WTC11 (cell line): ENCODE data around the gene MTMR10. TPM values are rescaled to one million over a fixed set of nuclear protein-coding genes. Genes with fewer than 3 reads are reported as not detected.

Experiments used
- ATAC-seq: fragments of 200-7000 bp; cut with Tn5 transposase; 2 replicates; pipeline ENCODE4 v1.10.0; 2021; ENCODE audit warnings: mild to moderate bottlenecking, moderate library complexity
- CTCF ChIA-PET: fragments of 300-600 bp; sonication (Branson Sonifier 250); formaldehyde crosslinking; loops from one replicate; lab custom pipeline; 2021; ENCODE audit warnings: antibody characterized with exemption; lab: Charles Lee
- POLR2A ChIA-PET: fragments of 350-600 bp; sonication (Branson Sonifier 250); formaldehyde crosslinking; loops from one replicate; lab custom pipeline; 2021; ENCODE audit warnings: antibody characterized with exemption; lab: Charles Lee
- DNase-seq: peaks from one replicate; pipeline ENCODE4 v3.0.0; 2021; ENCODE audit warnings: low spot score
- H3K27ac Mint-ChIP-seq: 2 replicates; pipeline ENCODE4 v1.8.0; 2021; ENCODE audit warnings: mixed read lengths
- H3K27me3 Mint-ChIP-seq: 2 replicates; pipeline ENCODE4 v1.8.0; 2021; ENCODE audit warnings: low read depth, mild to moderate bottlenecking, moderate library complexity, mixed read lengths
- H3K36me3 Mint-ChIP-seq: 2 replicates; pipeline ENCODE4 v1.8.0; 2021; ENCODE audit warnings: mixed read lengths
- H3K4me1 Mint-ChIP-seq: 2 replicates; pipeline ENCODE4 v1.8.0; 2022; ENCODE audit warnings: mixed read lengths
- H3K4me3 Mint-ChIP-seq: 2 replicates; pipeline ENCODE4 v1.8.0; 2021; ENCODE audit warnings: mild to moderate bottlenecking, moderate library complexity, mixed read lengths
- H3K9me3 Mint-ChIP-seq: 2 replicates; pipeline ENCODE4 v1.8.0; 2021; ENCODE audit warnings: mixed read lengths
- CTCF ChIP-seq: fragments of 200-600 bp; IDR thresholded peaks from 2 replicates; pipeline ENCODE4 v1.8.0; 2022; ENCODE audit warnings: antibody characterized with exemption
- E2F5 ChIP-seq: sonication (generic); formaldehyde crosslinking; IDR thresholded peaks from 2 replicates; pipeline ENCODE4 v1.8.1; 2022; ENCODE audit warnings: mild to moderate bottlenecking, moderate library complexity, missing genetic modification reagents
- FOXK1 ChIP-seq: sonication (generic); formaldehyde crosslinking; IDR thresholded peaks from 2 replicates; pipeline ENCODE4 v1.8.0; 2022; ENCODE audit warnings: mild to moderate bottlenecking, moderate library complexity, missing genetic modification reagents
- HMGA2 ChIP-seq: fragments of 250-450 bp; sonication (Bioruptor Pico); IDR thresholded peaks from 2 replicates; pipeline ENCODE4 v1.4.0; 2021; ENCODE audit warnings: mild to moderate bottlenecking, moderate library complexity
- IRF2 ChIP-seq: sonication (generic); formaldehyde crosslinking; IDR thresholded peaks from 2 replicates; pipeline ENCODE4 v1.8.0; 2022; ENCODE audit warnings: low read depth, missing genetic modification reagents, borderline replicate concordance
- NFYB ChIP-seq: sonication (generic); formaldehyde crosslinking; conservative IDR thresholded peaks from 2 replicates; pipeline ENCODE4 v1.8.0; 2022; ENCODE audit warnings: low read depth, missing genetic modification reagents
- NR3C1 ChIP-seq: sonication (generic); formaldehyde crosslinking; conservative IDR thresholded peaks from 2 replicates; pipeline ENCODE4 v1.8.1; 2023; ENCODE audit warnings: low read depth, mild to moderate bottlenecking, missing genetic modification reagents
- PRRX2 ChIP-seq: fragments of 250-450 bp; sonication (Bioruptor Pico); IDR thresholded peaks from 2 replicates; pipeline ENCODE4 v1.8.0; 2021; ENCODE audit warnings: mild to moderate bottlenecking
- SMAD4 ChIP-seq: sonication (generic); formaldehyde crosslinking; IDR thresholded peaks from 2 replicates; pipeline ENCODE4 v1.8.0; 2022; ENCODE audit warnings: mild to moderate bottlenecking, missing genetic modification reagents
- STAT6 ChIP-seq: sonication (generic); formaldehyde crosslinking; conservative IDR thresholded peaks from 2 replicates; pipeline ENCODE4 v1.8.1; 2023; ENCODE audit warnings: mild to moderate bottlenecking, low read depth, missing genetic modification reagents, moderate library complexity
- TP53 ChIP-seq: sonication (generic); formaldehyde crosslinking; IDR thresholded peaks from 2 replicates; pipeline ENCODE4 v1.8.1; 2023; ENCODE audit warnings: mild to moderate bottlenecking, missing genetic modification reagents
- ZNF232 ChIP-seq: sonication (generic); formaldehyde crosslinking; IDR thresholded peaks from 2 replicates; pipeline ENCODE4 v1.8.0; 2022; ENCODE audit warnings: mild to moderate bottlenecking, missing genetic modification reagents
- ZNF281 ChIP-seq: sonication (generic); formaldehyde crosslinking; IDR thresholded peaks from 2 replicates; pipeline ENCODE4 v1.8.0; 2023; ENCODE audit warnings: mild to moderate bottlenecking, missing genetic modification reagents
- ZNF317 ChIP-seq: sonication (generic); formaldehyde crosslinking; IDR thresholded peaks from 2 replicates; pipeline ENCODE4 v1.8.1; 2023; ENCODE audit warnings: low read depth, mild to moderate bottlenecking, moderate library complexity, missing genetic modification reagents, borderline replicate concordance
- ZNF423 ChIP-seq: fragments of 250-450 bp; sonication (Bioruptor Pico); IDR thresholded peaks from 2 replicates; pipeline ENCODE4 v2.1.2; 2022; ENCODE audit warnings: mild to moderate bottlenecking, moderate library complexity
- ZNF512 ChIP-seq: sonication (generic); formaldehyde crosslinking; IDR thresholded peaks from 2 replicates; pipeline ENCODE4 v1.8.1; 2022; ENCODE audit warnings: missing genetic modification reagents, borderline replicate concordance
- ZNF671 ChIP-seq: fragments of 250-450 bp; sonication (Bioruptor Pico); IDR thresholded peaks from 2 replicates; pipeline ENCODE4 v1.8.0; 2021; ENCODE audit warnings: mild to moderate bottlenecking
- total RNA-seq: library from RNA; stranded (reverse); gene quantifications from 3 replicates; pipeline ENCODE4 v1.2.3, GENCODE V29; 2021
- TF ChIP-seq, protein P1 (sequence below): sonication (generic); formaldehyde crosslinking; IDR thresholded peaks from 2 replicates; pipeline ENCODE4 v1.8.0; 2023; ENCODE audit warnings: missing genetic modification reagents, mild to moderate bottlenecking, borderline replicate concordance
- TF ChIP-seq, protein P2 (sequence below): sonication (generic); formaldehyde crosslinking; IDR thresholded peaks from 2 replicates; pipeline ENCODE4 v1.8.1; 2023; ENCODE audit warnings: mild to moderate bottlenecking, missing genetic modification reagents, borderline replicate concordance

Gene MTMR10
- total RNA-seq, 1 experiment from 2014 or later = 15.9 TPM

- DNase-seq = no peak
- ChIA-PET CTCF (interaction anchor here (0.7 kb wide), 2 partner anchors 165 to 365 kb away, joined by 3 read pairs; no protein-coding TSS in a partner anchor), POLR2A (interaction anchor here (0.6 kb wide), 1 partner anchor 9 kb away, joined by 3 read pairs; no protein-coding TSS in a partner anchor)
- Mint-ChIP-seq H3K36me3 (peaks cover 13% of the 10 kb centered on the region), H3K9me3 (no peaks in the 10 kb centered on the region), H3K27me3 (no peaks in the 10 kb centered on the region), H3K4me3 (no peak overlapping the region), H3K4me1 (peaks cover 12% of the 10 kb centered on the region), H3K27ac (no peak overlapping the region)
- no peak for ATAC-seq
- TF ChIP-seq SMAD4 (CRISPR knock-in tag) (no peak), FOXK1 (CRISPR knock-in tag) (no peak), STAT6 (no peak), TP53 (CRISPR knock-in tag) (no peak), NR3C1 (no peak), ZNF423 (no peak), E2F5 (CRISPR knock-in tag) (no peak), ZNF281 (CRISPR knock-in tag) (no peak), ZNF512 (CRISPR knock-in tag) (no peak), PRRX2 (CRISPR knock-in tag) (no peak), HMGA2 (CRISPR knock-in tag) (no peak), NFYB (CRISPR knock-in tag) (no peak), CTCF (no peak), ZNF671 (no peak), ZNF317 (CRISPR knock-in tag) (no peak), ZNF232 (CRISPR knock-in tag) (no peak), IRF2 (CRISPR knock-in tag) (no peak)
- TF ChIP-seq, protein P1, sequence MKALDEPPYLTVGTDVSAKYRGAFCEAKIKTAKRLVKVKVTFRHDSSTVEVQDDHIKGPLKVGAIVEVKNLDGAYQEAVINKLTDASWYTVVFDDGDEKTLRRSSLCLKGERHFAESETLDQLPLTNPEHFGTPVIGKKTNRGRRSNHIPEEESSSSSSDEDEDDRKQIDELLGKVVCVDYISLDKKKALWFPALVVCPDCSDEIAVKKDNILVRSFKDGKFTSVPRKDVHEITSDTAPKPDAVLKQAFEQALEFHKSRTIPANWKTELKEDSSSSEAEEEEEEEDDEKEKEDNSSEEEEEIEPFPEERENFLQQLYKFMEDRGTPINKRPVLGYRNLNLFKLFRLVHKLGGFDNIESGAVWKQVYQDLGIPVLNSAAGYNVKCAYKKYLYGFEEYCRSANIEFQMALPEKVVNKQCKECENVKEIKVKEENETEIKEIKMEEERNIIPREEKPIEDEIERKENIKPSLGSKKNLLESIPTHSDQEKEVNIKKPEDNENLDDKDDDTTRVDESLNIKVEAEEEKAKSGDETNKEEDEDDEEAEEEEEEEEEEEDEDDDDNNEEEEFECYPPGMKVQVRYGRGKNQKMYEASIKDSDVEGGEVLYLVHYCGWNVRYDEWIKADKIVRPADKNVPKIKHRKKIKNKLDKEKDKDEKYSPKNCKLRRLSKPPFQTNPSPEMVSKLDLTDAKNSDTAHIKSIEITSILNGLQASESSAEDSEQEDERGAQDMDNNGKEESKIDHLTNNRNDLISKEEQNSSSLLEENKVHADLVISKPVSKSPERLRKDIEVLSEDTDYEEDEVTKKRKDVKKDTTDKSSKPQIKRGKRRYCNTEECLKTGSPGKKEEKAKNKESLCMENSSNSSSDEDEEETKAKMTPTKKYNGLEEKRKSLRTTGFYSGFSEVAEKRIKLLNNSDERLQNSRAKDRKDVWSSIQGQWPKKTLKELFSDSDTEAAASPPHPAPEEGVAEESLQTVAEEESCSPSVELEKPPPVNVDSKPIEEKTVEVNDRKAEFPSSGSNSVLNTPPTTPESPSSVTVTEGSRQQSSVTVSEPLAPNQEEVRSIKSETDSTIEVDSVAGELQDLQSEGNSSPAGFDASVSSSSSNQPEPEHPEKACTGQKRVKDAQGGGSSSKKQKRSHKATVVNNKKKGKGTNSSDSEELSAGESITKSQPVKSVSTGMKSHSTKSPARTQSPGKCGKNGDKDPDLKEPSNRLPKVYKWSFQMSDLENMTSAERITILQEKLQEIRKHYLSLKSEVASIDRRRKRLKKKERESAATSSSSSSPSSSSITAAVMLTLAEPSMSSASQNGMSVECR (CRISPR knock-in tag) = no peak
- TF ChIP-seq, protein P2, sequence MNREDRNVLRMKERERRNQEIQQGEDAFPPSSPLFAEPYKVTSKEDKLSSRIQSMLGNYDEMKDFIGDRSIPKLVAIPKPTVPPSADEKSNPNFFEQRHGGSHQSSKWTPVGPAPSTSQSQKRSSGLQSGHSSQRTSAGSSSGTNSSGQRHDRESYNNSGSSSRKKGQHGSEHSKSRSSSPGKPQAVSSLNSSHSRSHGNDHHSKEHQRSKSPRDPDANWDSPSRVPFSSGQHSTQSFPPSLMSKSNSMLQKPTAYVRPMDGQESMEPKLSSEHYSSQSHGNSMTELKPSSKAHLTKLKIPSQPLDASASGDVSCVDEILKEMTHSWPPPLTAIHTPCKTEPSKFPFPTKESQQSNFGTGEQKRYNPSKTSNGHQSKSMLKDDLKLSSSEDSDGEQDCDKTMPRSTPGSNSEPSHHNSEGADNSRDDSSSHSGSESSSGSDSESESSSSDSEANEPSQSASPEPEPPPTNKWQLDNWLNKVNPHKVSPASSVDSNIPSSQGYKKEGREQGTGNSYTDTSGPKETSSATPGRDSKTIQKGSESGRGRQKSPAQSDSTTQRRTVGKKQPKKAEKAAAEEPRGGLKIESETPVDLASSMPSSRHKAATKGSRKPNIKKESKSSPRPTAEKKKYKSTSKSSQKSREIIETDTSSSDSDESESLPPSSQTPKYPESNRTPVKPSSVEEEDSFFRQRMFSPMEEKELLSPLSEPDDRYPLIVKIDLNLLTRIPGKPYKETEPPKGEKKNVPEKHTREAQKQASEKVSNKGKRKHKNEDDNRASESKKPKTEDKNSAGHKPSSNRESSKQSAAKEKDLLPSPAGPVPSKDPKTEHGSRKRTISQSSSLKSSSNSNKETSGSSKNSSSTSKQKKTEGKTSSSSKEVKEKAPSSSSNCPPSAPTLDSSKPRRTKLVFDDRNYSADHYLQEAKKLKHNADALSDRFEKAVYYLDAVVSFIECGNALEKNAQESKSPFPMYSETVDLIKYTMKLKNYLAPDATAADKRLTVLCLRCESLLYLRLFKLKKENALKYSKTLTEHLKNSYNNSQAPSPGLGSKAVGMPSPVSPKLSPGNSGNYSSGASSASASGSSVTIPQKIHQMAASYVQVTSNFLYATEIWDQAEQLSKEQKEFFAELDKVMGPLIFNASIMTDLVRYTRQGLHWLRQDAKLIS (CRISPR knock-in tag) = no peak
Observed at GRCh38 chr15:30963681-30964080, 27.7 kb downstream of the MTMR10 start.
